ENCODE measurements around the gene DNHD1. TPM values are rescaled to one million over a fixed set of nuclear protein-coding genes. Genes with fewer than 3 reads are reported as not detected.

Gene DNHD1
- total RNA-seq, 1 donor from 2014 or later, result 22.8 TPM

DNA sequence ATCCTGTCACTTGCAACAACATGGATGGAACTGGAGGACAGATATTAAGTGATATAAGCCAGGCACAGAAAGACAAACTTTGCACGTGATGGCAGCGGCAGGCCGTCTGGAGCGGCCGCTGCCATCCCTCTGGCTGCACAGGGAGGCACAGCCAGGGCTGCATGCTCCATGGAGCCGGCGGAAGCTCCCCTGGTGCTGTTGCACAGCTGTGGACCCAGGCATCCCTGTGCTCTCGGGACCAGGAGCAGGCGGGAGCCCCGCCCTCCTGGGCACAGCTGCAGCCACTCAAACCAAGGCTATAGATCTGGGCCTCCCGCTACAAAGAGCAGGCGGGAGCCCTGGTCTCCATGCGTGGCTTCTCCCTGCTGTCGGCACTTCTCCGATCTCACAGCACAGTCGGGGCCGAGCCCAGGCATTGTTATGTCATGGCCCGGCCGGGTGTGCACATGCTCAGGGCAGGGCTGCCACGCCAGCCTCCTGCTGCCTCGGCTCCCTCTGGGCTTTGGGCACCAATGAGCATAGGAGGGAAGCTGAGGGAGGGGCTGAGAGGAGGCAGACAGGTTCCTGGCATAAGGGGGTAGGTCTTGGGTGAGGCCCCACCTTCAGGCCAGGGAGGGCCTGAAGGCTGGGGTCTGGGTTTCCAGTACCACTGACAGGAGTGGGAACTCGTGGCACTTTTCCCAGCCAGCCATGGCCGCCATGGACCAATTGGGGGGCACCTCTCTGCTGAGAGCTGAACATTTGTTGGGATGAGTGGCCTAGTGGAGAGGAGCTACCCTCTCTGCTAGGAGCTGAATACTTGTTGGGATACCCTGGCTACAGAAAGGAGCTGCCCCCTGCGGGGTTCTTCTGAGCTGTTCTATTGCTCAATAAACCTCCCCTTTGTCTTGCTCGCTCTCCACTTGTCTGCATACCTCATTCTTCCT is 89.6 kb downstream of the DNHD1 start:
- intact Hi-C loops (cut with micrococcal nuclease), result no loop called here
- Mint-ChIP-seq H3K9me3 (peaks cover 10% of the 10 kb centered on the region), H3K27ac (no peak overlapping the region), H3K4me1 (no peaks in the 10 kb centered on the region), H3K36me3 (ENCODE audit: low read depth) (peaks cover 37% of the 10 kb centered on the region), H3K4me3 (no peak overlapping the region), H3K27me3 (no peaks in the 10 kb centered on the region)
- peak; percentile 53 for DNase-seq

GRCh38 chr11:6587360-6587953 is 90.4 kb downstream of the DNHD1 start:
- Mint-ChIP-seq H3K9me3 (peaks cover 10% of the 10 kb centered on the region), H3K36me3 (ENCODE audit: low read depth) (peaks cover 39% of the 10 kb centered on the region), H3K27me3 (no peaks in the 10 kb centered on the region), H3K4me3 (no peak overlapping the region), H3K27ac (no peak overlapping the region), H3K4me1 (no peaks in the 10 kb centered on the region)
- intact Hi-C loops (cut with micrococcal nuclease), result no loop called here
- peak; percentile 46 for DNase-seq

DNA sequence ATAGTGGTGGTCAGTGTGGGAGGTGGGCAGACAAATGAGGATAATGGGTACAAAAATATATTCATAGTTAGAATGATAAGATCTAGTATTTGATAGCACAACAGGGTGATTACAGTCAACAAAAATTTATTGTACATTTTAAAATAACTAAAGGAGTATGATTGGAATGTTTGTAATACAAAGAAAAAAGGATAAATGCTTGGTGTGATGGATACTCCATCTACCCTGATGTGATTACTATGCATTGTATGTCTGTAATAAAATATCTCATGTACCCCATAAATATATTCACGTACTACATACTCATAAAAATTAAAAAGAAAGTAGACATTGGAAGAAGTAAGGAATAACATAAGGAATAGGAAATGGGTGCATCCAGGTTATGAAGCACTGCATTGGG is 90.9 kb downstream of the DNHD1 start:
- no peak for DNase-seq
- Mint-ChIP-seq H3K4me3 (no peak overlapping the region), H3K27ac (no peak overlapping the region), H3K9me3 (peaks cover 8% of the 10 kb centered on the region), H3K27me3 (no peaks in the 10 kb centered on the region), H3K36me3 (ENCODE audit: low read depth) (peaks cover 38% of the 10 kb centered on the region), H3K4me1 (no peaks in the 10 kb centered on the region)
- intact Hi-C loops (cut with micrococcal nuclease), result no loop called here

GRCh38 chr11:6594142-6594768 is 97.2 kb downstream of the DNHD1 start:
- H3K4me1 Mint-ChIP-seq, result peaks cover 17% of the 10 kb centered on the region
- H3K4me3 Mint-ChIP-seq, result no peak overlapping the region
- intact Hi-C loops (cut with micrococcal nuclease), result no loop called here
- DNase-seq, result peak; percentile 45
- H3K9me3 Mint-ChIP-seq, result no peaks in the 10 kb centered on the region
- peak overlapping the region; percentile 44 for H3K27ac Mint-ChIP-seq
- no peaks in the 10 kb centered on the region for H3K27me3 Mint-ChIP-seq
- H3K36me3 Mint-ChIP-seq (ENCODE audit: low read depth), result peaks cover 57% of the 10 kb centered on the region

GRCh38 chr11:6596239-6596877 is 99.3 kb downstream of the DNHD1 start:
- peaks cover 20% of the 10 kb centered on the region for H3K4me1 Mint-ChIP-seq
- intact Hi-C loops (cut with micrococcal nuclease), result no loop called here
- no peaks in the 10 kb centered on the region for H3K9me3 Mint-ChIP-seq
- peaks cover 64% of the 10 kb centered on the region for H3K36me3 Mint-ChIP-seq (ENCODE audit: low read depth)
- no peaks in the 10 kb centered on the region for H3K27me3 Mint-ChIP-seq
- H3K4me3 Mint-ChIP-seq, result no peak overlapping the region
- peak; percentile 34 for DNase-seq
- no peak overlapping the region for H3K27ac Mint-ChIP-seq

- H3K27ac Mint-ChIP-seq, result no peak overlapping the region
- H3K4me3 Mint-ChIP-seq, result no peak overlapping the region
- intact Hi-C loops (cut with micrococcal nuclease), result no loop called here
- H3K27me3 Mint-ChIP-seq, result no peaks in the 10 kb centered on the region
- no peaks in the 10 kb centered on the region for H3K9me3 Mint-ChIP-seq
- H3K36me3 Mint-ChIP-seq (ENCODE audit: low read depth), result peaks cover 55% of the 10 kb centered on the region
- DNase-seq, result peak; percentile 50
- peaks cover 25% of the 10 kb centered on the region for H3K4me1 Mint-ChIP-seq
These were observed 101.5 kb downstream of the DNHD1 start for GRCh38 chr11:6598555-6598954.

DNA sequence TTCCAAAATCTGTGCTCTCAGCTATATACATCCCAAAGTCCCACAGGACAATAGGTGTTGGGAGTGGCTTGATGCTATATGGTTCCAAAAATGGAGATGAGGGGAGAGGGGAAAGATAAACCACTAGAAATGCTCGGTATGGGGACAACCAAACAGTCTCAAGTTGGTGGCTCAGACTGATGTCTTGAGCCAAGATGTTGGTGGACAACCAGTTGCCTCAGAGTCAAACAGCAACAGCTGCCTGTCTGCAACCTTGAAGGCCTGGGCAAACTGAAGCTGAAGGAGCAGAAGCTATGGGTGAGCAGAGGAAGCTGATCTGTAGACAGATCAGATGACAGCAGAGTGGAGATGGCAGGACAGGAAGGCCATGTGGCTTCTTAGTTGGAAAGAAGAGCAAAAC is 102.4 kb downstream of the DNHD1 start:
- intact Hi-C loops (cut with micrococcal nuclease), result no loop called here
- H3K9me3 Mint-ChIP-seq, result no peaks in the 10 kb centered on the region
- H3K4me3 Mint-ChIP-seq, result no peak overlapping the region
- DNase-seq, result peak; percentile 52
- no peaks in the 10 kb centered on the region for H3K27me3 Mint-ChIP-seq
- peaks cover 20% of the 10 kb centered on the region for H3K4me1 Mint-ChIP-seq
- no peak overlapping the region for H3K27ac Mint-ChIP-seq
- peaks cover 48% of the 10 kb centered on the region for H3K36me3 Mint-ChIP-seq (ENCODE audit: low read depth)

- no peaks in the 10 kb centered on the region for H3K27me3 Mint-ChIP-seq
- H3K36me3 Mint-ChIP-seq (ENCODE audit: low read depth), result peaks cover 45% of the 10 kb centered on the region
- H3K4me3 Mint-ChIP-seq, result no peak overlapping the region
- peak; percentile 38 for DNase-seq
- H3K27ac Mint-ChIP-seq, result no peak overlapping the region
- H3K9me3 Mint-ChIP-seq, result no peaks in the 10 kb centered on the region
- intact Hi-C loops (cut with micrococcal nuclease), result loop anchor here (10.0 kb wide), 1 partner anchor 185 kb away; the partner anchor contains the start of gene APBB1
- H3K4me1 Mint-ChIP-seq, result peaks cover 17% of the 10 kb centered on the region
These were observed 102.9 kb downstream of the DNHD1 start for GRCh38 chr11:6599881-6600390.

GRCh38 chr11:6601041-6601461 is 104.0 kb downstream of the DNHD1 start:
- no peaks in the 10 kb centered on the region for H3K27me3 Mint-ChIP-seq
- H3K4me3 Mint-ChIP-seq, result no peak overlapping the region
- intact Hi-C loops (cut with micrococcal nuclease), result loop anchor here (10.0 kb wide), 1 partner anchor 186 kb away; the partner anchor contains the start of gene APBB1
- peaks cover 36% of the 10 kb centered on the region for H3K36me3 Mint-ChIP-seq (ENCODE audit: low read depth)
- H3K4me1 Mint-ChIP-seq, result peaks cover 18% of the 10 kb centered on the region
- H3K27ac Mint-ChIP-seq, result no peak overlapping the region
- peak; percentile 53 for DNase-seq
- no peaks in the 10 kb centered on the region for H3K9me3 Mint-ChIP-seq

GRCh38 chr11:6602096-6602940 is 105.2 kb downstream of the DNHD1 start:
- Mint-ChIP-seq H3K4me1 (peaks cover 24% of the 10 kb centered on the region), H3K27me3 (no peaks in the 10 kb centered on the region), H3K36me3 (ENCODE audit: low read depth) (peaks cover 34% of the 10 kb centered on the region), H3K27ac (no peak overlapping the region), H3K4me3 (no peak overlapping the region), H3K9me3 (no peaks in the 10 kb centered on the region)
- peak; percentile 56 for DNase-seq
- intact Hi-C loops (cut with micrococcal nuclease), result loop anchor here (2.0 to 10.0 kb wide), 2 partner anchors 132 to 188 kb away; partner anchors contain the start of gene APBB1

DNA sequence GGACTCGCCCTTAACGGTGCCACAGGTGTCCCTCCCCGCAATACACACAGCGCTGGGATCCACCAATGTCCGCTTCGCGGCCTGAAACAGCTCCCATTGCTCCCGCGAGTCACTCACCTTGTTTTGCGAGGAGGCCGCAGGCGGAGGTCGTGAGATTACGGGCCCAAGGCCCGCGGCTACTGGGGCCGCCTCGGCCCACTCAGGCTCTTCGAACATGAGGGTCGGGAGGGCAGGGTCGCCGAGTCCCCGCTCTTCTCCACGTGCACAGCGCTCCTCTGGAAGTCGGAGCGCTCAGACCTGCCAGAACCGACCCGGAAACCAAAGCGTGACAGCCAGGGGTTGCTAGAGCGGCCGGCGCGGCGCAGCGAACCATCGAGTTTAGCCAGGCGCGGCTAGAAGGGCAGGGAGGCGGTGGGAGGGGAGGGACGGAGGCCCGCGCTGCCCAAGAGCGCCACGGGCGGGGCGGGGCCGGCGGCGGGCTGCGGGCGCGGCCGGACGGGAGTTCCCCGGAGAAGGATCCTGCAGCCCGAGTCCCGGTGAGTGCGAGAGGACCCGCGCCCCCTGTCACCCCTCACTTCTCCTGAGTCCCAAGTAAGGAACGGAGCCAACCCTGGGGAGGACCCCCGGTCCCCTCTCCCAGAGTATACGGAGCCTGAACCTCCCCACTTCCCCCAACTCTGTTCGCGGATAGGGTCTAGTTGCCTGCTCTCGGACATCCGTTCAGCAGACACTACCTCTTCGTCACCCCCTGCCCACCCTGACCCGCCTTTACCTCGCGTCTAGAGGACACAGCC is 106.4 kb downstream of the DNHD1 start, which contains the start of the genes ILK and RRP8:
ILK (plus strand) TSS at position 488 of the 794 bp plus-strand sequence. CDS start 498 bp downstream, outside the sequence.
RRP8 (minus strand) TSS at position 330 of the 794 bp plus-strand sequence; CDS start at position 216, 114 bp downstream.
- H3K4me1 Mint-ChIP-seq, result peaks cover 28% of the 10 kb centered on the region
- H3K27ac Mint-ChIP-seq, result no peak within 1 kb of the TSS
- peaks cover 36% of the 10 kb centered on the region for H3K36me3 Mint-ChIP-seq (ENCODE audit: low read depth)
- intact Hi-C loops (cut with micrococcal nuclease), result loop anchor here (1.0 to 10.0 kb wide), 7 partner anchors 9 to 224 kb away; partner anchors contain the start of genes APBB1, ARFIP2, MRPL17 and TAF10
- H3K27me3 Mint-ChIP-seq, result no peaks in the 10 kb centered on the region
- no peaks in the 10 kb centered on the region for H3K9me3 Mint-ChIP-seq
- DNase-seq, result peak; percentile 96
- H3K4me3 Mint-ChIP-seq, result no peak within 1 kb of the TSS

Measured in activated CD4-positive, alpha-beta T cell treated with anti-CD3 and anti-CD28 coated beads, Interleukin-2, amount 10 ng/mL, durations not matched to agents 24 days and 14 days (primary cell).